Panc1 (cell line): ENCODE measurements around the gene ADSS1. TPM values are rescaled to one million over a fixed set of nuclear protein-coding genes. Genes with fewer than 3 reads are reported as not detected.

Source experiments
- ATAC-seq: fragments of 200-7000 bp; cut with Tn5 transposase; 2 replicates; pipeline ENCODE4 v1.9.1; 2020; ENCODE audit warnings: mild to moderate bottlenecking, moderate library complexity
- BruUV-seq: library from RNA; stranded (reverse); fragments of 400-500 nt; replicated peaks from 2 replicates; lab custom pipeline; 2021; lab: Mats Ljungman, UMichigan
- CTCF ChIA-PET: fragments of 300-600 bp; sonication (Branson Sonifier 250); formaldehyde crosslinking; loops from one replicate; lab custom pipeline; 2022; ENCODE audit warnings: antibody characterized with exemption; lab: Charles Lee
- POLR2A ChIA-PET: fragments of 300-600 bp; sonication (Branson Sonifier 250); formaldehyde crosslinking; loops from one replicate; lab custom pipeline; 2022; ENCODE audit warnings: antibody characterized with exemption; lab: Charles Lee
- DNase-seq: peaks from one replicate; pipeline ENCODE4 v3.0.0-alpha.2; 2010; ENCODE audit warnings: low read depth, low spot score
- H3K27ac ChIP-seq: 2 replicates; pipeline ENCODE4 v1.5.1; 2011; ENCODE audit warnings: mild to moderate bottlenecking, low read length, inconsistent platforms
- H3K27me3 ChIP-seq: fragments of 200-500 bp; sonication (Bioruptor generic); 2 replicates; pipeline ENCODE4 v1.6.0; 2014; ENCODE audit warnings: low read length, inconsistent platforms; ENCODE audit not compliant: control insufficient read depth, insufficient read depth
- H3K36me3 ChIP-seq: fragments of 200-500 bp; sonication (Bioruptor generic); 2 replicates; pipeline ENCODE4 v1.5.1; 2014; ENCODE audit warnings: inconsistent platforms, mild to moderate bottlenecking, low read length, moderate library complexity; ENCODE audit not compliant: control insufficient read depth, insufficient read depth
- H3K4me1 ChIP-seq: 2 replicates; pipeline ENCODE4 v1.5.1; 2011; ENCODE audit warnings: inconsistent platforms, mild to moderate bottlenecking, low read length, moderate library complexity; ENCODE audit not compliant: control insufficient read depth, insufficient read depth
- H3K4me3 ChIP-seq, 2 experiments: 2 replicates each; pipeline ENCODE4 v1.5.1; 2011 to 2012; ENCODE audit warnings: low read depth in 2 of 2, low read length in 2 of 2, mild to moderate bottlenecking in 2 of 2, inconsistent platforms in 1 of 2, moderate library complexity in 1 of 2
- H3K9me3 ChIP-seq: fragments of 200-500 bp; sonication (Bioruptor generic); 2 replicates; pipeline ENCODE4 v1.5.1; 2014; ENCODE audit warnings: low read depth, mild to moderate bottlenecking, inconsistent platforms, low read length, moderate library complexity; ENCODE audit not compliant: control insufficient read depth, insufficient read depth
- POLR2AphosphoS5 ChIP-seq: IDR thresholded peaks from 2 replicates; pipeline ENCODE4 v1.6.1; 2012; ENCODE audit warnings: mild to moderate bottlenecking, low read depth, low read length, moderate library complexity
- SIN3A ChIP-seq: IDR thresholded peaks from 2 replicates; pipeline ENCODE4 v1.6.1; 2012; ENCODE audit warnings: low read depth, mild to moderate bottlenecking, low read length, moderate library complexity, borderline replicate concordance; ENCODE audit not compliant: insufficient read depth
- TCF7L2 ChIP-seq: IDR thresholded peaks from 2 replicates; pipeline ENCODE4 v1.6.1; 2011; ENCODE audit warnings: mild to moderate bottlenecking, low read depth, low read length, inconsistent platforms
- in situ Hi-C: cut with HindIII; loops from 2 replicates; pipeline ENCODE4 v1.10.0; 2016; ENCODE audit warnings: low sequenced_read_pairs, low pct_unique_long_range_greater_than_20kb
- intact Hi-C: fragments of 100-400 bp; cut with micrococcal nuclease; formaldehyde crosslinking; loops from one replicate; pipeline ENCODE4 v1.10.0; 2022; ENCODE audit not compliant: unreplicated experiment
- total RNA-seq: library from RNA; stranded (reverse); gene quantifications from one replicate; pipeline ENCODE4 v1.2.1, GENCODE V29; 2021; ENCODE audit not compliant: unreplicated experiment
- TF ChIP-seq, protein P1 (sequence below): fragments of 450-650 bp; IDR thresholded peaks from 2 replicates; pipeline ENCODE4 v1.5.1; 2017; ENCODE audit warnings: mild to moderate bottlenecking
- TF ChIP-seq, protein P2 (sequence below), 2 experiments: IDR thresholded peaks; 2 replicates each; pipeline ENCODE4 v1.6.1; 2011 to 2012; ENCODE audit warnings: low read depth in 2 of 2, control low read depth in 1 of 2, low read length in 1 of 2, mild to moderate bottlenecking in 1 of 2, moderate library complexity in 1 of 2; ENCODE audit not compliant: insufficient read depth in 1 of 2

Gene ADSS1
- total RNA-seq, 1 experiment from 2014 or later, result 9.4 TPM

DNA sequence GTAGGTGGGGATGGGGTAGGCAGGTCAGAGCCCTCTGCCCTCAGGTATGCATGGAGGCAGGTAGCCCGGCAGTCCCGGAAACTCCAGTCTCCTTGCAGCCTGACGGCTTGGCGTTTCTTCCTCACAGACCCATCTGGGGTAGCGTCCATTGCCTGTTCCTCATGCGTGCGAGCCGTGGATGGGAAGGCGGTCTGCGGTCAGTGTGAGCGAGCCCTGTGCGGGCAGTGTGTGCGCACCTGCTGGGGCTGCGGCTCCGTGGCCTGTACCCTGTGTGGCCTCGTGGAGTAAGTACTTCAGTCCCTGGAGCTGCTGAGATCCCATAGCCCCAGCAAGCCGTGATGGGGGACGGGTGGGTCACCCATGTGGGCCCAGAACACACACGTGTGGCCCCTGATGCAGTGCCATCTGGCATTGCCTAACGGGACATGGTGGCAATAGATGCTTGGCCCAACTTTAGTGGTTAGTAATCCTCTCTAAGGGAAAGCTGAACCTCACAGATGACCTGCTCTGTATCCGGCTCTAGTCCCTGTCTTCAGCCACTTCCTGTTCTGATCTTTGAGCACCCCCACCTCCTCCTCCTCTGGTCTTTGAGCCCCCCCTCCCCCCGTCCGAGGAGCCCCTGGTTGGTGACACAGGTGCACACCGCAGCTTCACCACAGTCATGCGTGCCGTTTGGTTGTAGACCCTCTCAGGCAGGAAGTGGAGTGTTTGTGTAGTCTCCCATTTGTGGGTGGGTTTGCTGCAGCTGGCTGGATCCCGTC is 32.6 kb downstream of the ADSS1 start:
- ChIA-PET CTCF (no interaction called here), POLR2A (interaction anchor here (0.8 kb wide), 1 partner anchor 12 kb away, joined by 4 read pairs; no protein-coding TSS in a partner anchor)
- no TSS peak for BruUV-seq
- DNase-seq (no peak), ATAC-seq (no peak)
- H3K9me3 ChIP-seq, result no peaks in the 10 kb centered on the region
- peaks cover 7% of the 10 kb centered on the region for H3K4me1 ChIP-seq
- no peak overlapping the region for H3K27ac ChIP-seq
- H3K4me3 ChIP-seq, result no peak overlapping the region
- peaks cover 3% of the 10 kb centered on the region; the same call in 1 of the 2 replicates for H3K36me3 ChIP-seq
- intact Hi-C loops (no loop called here), in situ Hi-C loops (no loop called here)
- no peaks in the 10 kb centered on the region for H3K27me3 ChIP-seq
- TF ChIP-seq, protein P1, sequence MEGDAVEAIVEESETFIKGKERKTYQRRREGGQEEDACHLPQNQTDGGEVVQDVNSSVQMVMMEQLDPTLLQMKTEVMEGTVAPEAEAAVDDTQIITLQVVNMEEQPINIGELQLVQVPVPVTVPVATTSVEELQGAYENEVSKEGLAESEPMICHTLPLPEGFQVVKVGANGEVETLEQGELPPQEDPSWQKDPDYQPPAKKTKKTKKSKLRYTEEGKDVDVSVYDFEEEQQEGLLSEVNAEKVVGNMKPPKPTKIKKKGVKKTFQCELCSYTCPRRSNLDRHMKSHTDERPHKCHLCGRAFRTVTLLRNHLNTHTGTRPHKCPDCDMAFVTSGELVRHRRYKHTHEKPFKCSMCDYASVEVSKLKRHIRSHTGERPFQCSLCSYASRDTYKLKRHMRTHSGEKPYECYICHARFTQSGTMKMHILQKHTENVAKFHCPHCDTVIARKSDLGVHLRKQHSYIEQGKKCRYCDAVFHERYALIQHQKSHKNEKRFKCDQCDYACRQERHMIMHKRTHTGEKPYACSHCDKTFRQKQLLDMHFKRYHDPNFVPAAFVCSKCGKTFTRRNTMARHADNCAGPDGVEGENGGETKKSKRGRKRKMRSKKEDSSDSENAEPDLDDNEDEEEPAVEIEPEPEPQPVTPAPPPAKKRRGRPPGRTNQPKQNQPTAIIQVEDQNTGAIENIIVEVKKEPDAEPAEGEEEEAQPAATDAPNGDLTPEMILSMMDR, result no peak
- TF ChIP-seq TCF7L2 (no peak), POLR2AphosphoS5 (no peak), SIN3A (no peak)
- TF ChIP-seq, protein P2, sequence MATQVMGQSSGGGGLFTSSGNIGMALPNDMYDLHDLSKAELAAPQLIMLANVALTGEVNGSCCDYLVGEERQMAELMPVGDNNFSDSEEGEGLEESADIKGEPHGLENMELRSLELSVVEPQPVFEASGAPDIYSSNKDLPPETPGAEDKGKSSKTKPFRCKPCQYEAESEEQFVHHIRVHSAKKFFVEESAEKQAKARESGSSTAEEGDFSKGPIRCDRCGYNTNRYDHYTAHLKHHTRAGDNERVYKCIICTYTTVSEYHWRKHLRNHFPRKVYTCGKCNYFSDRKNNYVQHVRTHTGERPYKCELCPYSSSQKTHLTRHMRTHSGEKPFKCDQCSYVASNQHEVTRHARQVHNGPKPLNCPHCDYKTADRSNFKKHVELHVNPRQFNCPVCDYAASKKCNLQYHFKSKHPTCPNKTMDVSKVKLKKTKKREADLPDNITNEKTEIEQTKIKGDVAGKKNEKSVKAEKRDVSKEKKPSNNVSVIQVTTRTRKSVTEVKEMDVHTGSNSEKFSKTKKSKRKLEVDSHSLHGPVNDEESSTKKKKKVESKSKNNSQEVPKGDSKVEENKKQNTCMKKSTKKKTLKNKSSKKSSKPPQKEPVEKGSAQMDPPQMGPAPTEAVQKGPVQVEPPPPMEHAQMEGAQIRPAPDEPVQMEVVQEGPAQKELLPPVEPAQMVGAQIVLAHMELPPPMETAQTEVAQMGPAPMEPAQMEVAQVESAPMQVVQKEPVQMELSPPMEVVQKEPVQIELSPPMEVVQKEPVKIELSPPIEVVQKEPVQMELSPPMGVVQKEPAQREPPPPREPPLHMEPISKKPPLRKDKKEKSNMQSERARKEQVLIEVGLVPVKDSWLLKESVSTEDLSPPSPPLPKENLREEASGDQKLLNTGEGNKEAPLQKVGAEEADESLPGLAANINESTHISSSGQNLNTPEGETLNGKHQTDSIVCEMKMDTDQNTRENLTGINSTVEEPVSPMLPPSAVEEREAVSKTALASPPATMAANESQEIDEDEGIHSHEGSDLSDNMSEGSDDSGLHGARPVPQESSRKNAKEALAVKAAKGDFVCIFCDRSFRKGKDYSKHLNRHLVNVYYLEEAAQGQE (IDR thresholded peaks at IDR 0.05; ENCODE audit: insufficient read depth in 1 of 2, low read depth in 2 of 2, low read length in 1 of 2), result no peak

DNA sequence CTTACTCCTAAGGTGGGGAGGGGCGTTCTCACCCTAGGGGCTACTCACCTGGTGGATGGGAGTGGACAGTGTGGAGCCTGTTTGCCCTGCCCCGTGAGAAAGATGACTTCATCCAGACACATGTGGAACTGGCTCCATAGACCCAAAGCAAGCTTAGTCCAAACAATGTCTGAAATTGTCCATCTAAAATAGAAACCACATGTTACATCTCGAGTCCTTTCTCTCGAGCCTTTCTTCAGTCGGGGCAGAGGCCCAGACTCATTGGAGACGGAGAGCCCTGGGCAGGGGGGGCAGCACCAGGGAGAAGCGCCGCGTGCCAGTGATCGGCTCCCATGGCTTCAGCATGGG is 33.2 kb downstream of the ADSS1 start:
- H3K4me3 ChIP-seq, result no peak overlapping the region
- POLR2A ChIA-PET, result interaction anchor here (0.8 kb wide), 1 partner anchor 12 kb away, joined by 4 read pairs; no protein-coding TSS in a partner anchor
- CTCF ChIA-PET, result no interaction called here
- ATAC-seq (no peak), DNase-seq (no peak)
- H3K27me3 ChIP-seq, result no peaks in the 10 kb centered on the region
- in situ Hi-C loops (no loop called here), intact Hi-C loops (no loop called here)
- TF ChIP-seq POLR2AphosphoS5 (no peak), TCF7L2 (no peak), SIN3A (no peak)
- TF ChIP-seq, protein P2 (IDR thresholded peaks at IDR 0.05; ENCODE audit: insufficient read depth in 1 of 2, low read depth in 2 of 2, low read length in 1 of 2), result no peak
- TF ChIP-seq, protein P1, result no peak
- H3K36me3 ChIP-seq, result peaks cover 3% of the 10 kb centered on the region; the same call in 1 of the 2 replicates
- H3K4me1 ChIP-seq, result peaks cover 7% of the 10 kb centered on the region
- no peak overlapping the region for H3K27ac ChIP-seq
- no peaks in the 10 kb centered on the region for H3K9me3 ChIP-seq
- BruUV-seq, result no TSS peak
